Endothelial cell of umbilical vein (primary cell): ENCODE data around the gene UBE2E2. TPM values are rescaled to one million over a fixed set of nuclear protein-coding genes. Genes with fewer than 3 reads are reported as not detected.

Source experiments
- BruUV-seq: library from RNA; stranded (reverse); fragments of 400-500 nt; replicated peaks from 2 replicates; lab custom pipeline; 2021; lab: Mats Ljungman, UMichigan
- CTCF ChIA-PET: fragments of 300-600, 350-600 bp; sonication (Branson Sonifier 250); formaldehyde crosslinking; loops from one replicate; lab custom pipeline; 2021; ENCODE audit warnings: antibody characterized with exemption, inconsistent platforms; lab: Charles Lee
- POLR2A ChIA-PET: fragments of 300-600, 350-600 bp; sonication (Branson Sonifier 250); formaldehyde crosslinking; loops from one replicate; lab custom pipeline; 2021; ENCODE audit warnings: antibody characterized with exemption, inconsistent platforms; lab: Charles Lee
- DNase-seq: peaks from one replicate; pipeline ENCODE4 v3.0.0-alpha.2; 2011; ENCODE audit warnings: low read depth, low spot score
- FAIRE-seq: peaks from 2 replicates; lab custom pipeline; 2011; peaks lifted over from hg19 to GRCh38; lab: Jason Lieb, UNC
- H2AFZ ChIP-seq: 2 replicates; pipeline ENCODE4 v1.6.0; 2012; ENCODE audit warnings: low read depth, low read length, control low read depth, inconsistent platforms
- H3K27ac ChIP-seq: 2 replicates; pipeline ENCODE4 v1.5.1; 2011; ENCODE audit warnings: low read depth, mild to moderate bottlenecking, control low read depth, low read length, moderate library complexity; ENCODE audit not compliant: insufficient read depth
- H3K27me3 ChIP-seq, 2 experiments: 2 replicates each; pipeline versions ENCODE4 v1.6.0 to v1.6.1; 2011; ENCODE audit warnings: low read length in 2 of 2, mixed read lengths in 1 of 2; ENCODE audit not compliant: control insufficient read depth in 2 of 2, insufficient read depth in 2 of 2
- H3K36me3 ChIP-seq, 2 experiments: 2 replicates in 1 of 2; 3 replicates in 1 of 2; pipeline ENCODE4 v1.5.1; 2011; ENCODE audit warnings: low read length in 2 of 2, mild to moderate bottlenecking in 1 of 2, moderate library complexity in 1 of 2; ENCODE audit not compliant: control insufficient read depth in 2 of 2, insufficient read depth in 2 of 2; ENCODE audit errors: extremely low read depth in 1 of 2
- H3K4me1 ChIP-seq: 3 replicates; pipeline ENCODE4 v1.5.1; 2011; ENCODE audit warnings: mild to moderate bottlenecking, low read length; ENCODE audit not compliant: control insufficient read depth, insufficient read depth; ENCODE audit errors: extremely low read depth
- H3K4me2 ChIP-seq: 2 replicates; pipeline ENCODE4 v1.6.1; 2011; ENCODE audit warnings: low read length, control low read depth, mixed read lengths; ENCODE audit not compliant: insufficient read depth
- H3K4me3 ChIP-seq, 3 experiments: fragments of 200-600 bp in 1 of 3; sonication (generic), shearing (Covaris generic) in 1 of 3; replicated peaks in 1 of 3; 2 replicates each; pipeline ENCODE4 v1.5.1; 2011 to 2016; ENCODE audit warnings: control low read depth in 3 of 3, low read length in 3 of 3, mild to moderate bottlenecking in 2 of 3, inconsistent platforms in 1 of 3, low read depth in 1 of 3, moderate library complexity in 1 of 3; ENCODE audit not compliant: insufficient read depth in 1 of 3
- H3K79me2 ChIP-seq: 2 replicates; pipeline ENCODE4 v1.6.0; 2012; ENCODE audit warnings: low read length, inconsistent platforms; ENCODE audit not compliant: control insufficient read depth, insufficient read depth
- H3K9ac ChIP-seq: replicated peaks from 2 replicates; pipeline ENCODE3; 2011; ENCODE audit warnings: low read length, control low read depth; ENCODE audit not compliant: insufficient read depth; ENCODE audit errors: extremely low read depth
- H3K9me1 ChIP-seq: replicated peaks from 3 replicates; pipeline ENCODE4 v1.6.0; 2011; ENCODE audit warnings: mild to moderate bottlenecking, low read length; ENCODE audit not compliant: control insufficient read depth, insufficient read depth; ENCODE audit errors: extremely low read depth
- H3K9me3 ChIP-seq: replicated peaks from 2 replicates; pipeline ENCODE4 v1.5.1; 2012; ENCODE audit warnings: low read length, inconsistent platforms; ENCODE audit not compliant: control insufficient read depth, insufficient read depth
- H4K20me1 ChIP-seq: replicated peaks from 2 replicates; pipeline ENCODE3; 2011; ENCODE audit warnings: mild to moderate bottlenecking, low read length; ENCODE audit not compliant: control insufficient read depth, insufficient read depth; ENCODE audit errors: extremely low read depth
- CTCF ChIP-seq, 2 donors: IDR thresholded peaks; 1 replicate in 1 of 2; 2 replicates in 1 of 2; pipeline ENCODE4 v1.5.1; 2011; ENCODE audit warnings: low read length in 2 of 2, mild to moderate bottlenecking in 2 of 2, moderate library complexity in 2 of 2, control low read depth in 1 of 2, inconsistent platforms in 1 of 2, low read depth in 1 of 2; ENCODE audit not compliant: insufficient read depth in 1 of 2; ENCODE audit errors: extremely low read depth in 1 of 2
- FOS ChIP-seq: IDR thresholded peaks from 2 replicates; pipeline ENCODE4 v1.6.1; 2011; ENCODE audit warnings: mild to moderate bottlenecking, low read length, moderate library complexity, borderline replicate concordance; ENCODE audit not compliant: insufficient read depth
- MYC ChIP-seq: IDR thresholded peaks from one replicate; pipeline ENCODE4 v1.6.1; 2011; ENCODE audit warnings: mild to moderate bottlenecking, low read depth, low read length
- dilution Hi-C: fragments of 300-500 bp; cut with MboI; formaldehyde crosslinking; loops from one replicate; pipeline ENCODE4 v1.15.0; 2019; ENCODE audit warnings: low sequenced_read_pairs; ENCODE audit not compliant: extremely low pct_ligation_motif_present
- intact Hi-C: fragments of 100-400 bp; cut with micrococcal nuclease; formaldehyde crosslinking; loops from one replicate; pipeline ENCODE4 v1.10.0; 2022
- polyA plus RNA-seq, 4 experiments: library from polyadenylated mRNA; depleted of rRNA in 3 of 4; stranded (reverse) in 3 of 4; unstranded in 1 of 4; fragments of >200 nt; gene quantifications; 2 replicates each; pipeline versions ENCODE4 v1.2.1 to v1.2.3, GENCODE V29; 2011 to 2012; ENCODE audit warnings: missing spikeins in 1 of 4
- total RNA-seq: library from RNA; stranded (reverse); gene quantifications from 2 replicates; pipeline ENCODE4 v1.2.3, GENCODE V29; 2021

Gene UBE2E2
- total and polyA plus RNA-seq, 2 donors (not counting 3 experiments of a cell fraction or from before 2014, with no cell fraction given): 37.0 to 45.4 TPM

GRCh38 chr3:23325466-23326065 lies 122.4 kb downstream of the UBE2E2 start:
- dilution Hi-C loops (no loop called here), intact Hi-C loops (loop anchor here (10.0 kb wide), 2 partner anchors 419 to 479 kb away; partner anchors contain the start of gene UBE2E1)
- Histone ChIP-seq H3K79me2 (peaks cover 2% of the 10 kb centered on the region), H2AFZ (no peak overlapping the region), H3K9me3 (no peaks in the 10 kb centered on the region), H3K4me2 (peak overlapping the region; percentile 97), H3K4me3 (no peak overlapping the region), H3K36me3 (no peaks in the 10 kb centered on the region), H3K27ac (peak overlapping the region; percentile 82), H3K9ac (peak overlapping the region; percentile 67), H3K9me1 (no peaks in the 10 kb centered on the region), H3K27me3 (no peaks in the 10 kb centered on the region), H4K20me1 (no peaks in the 10 kb centered on the region), H3K4me1 (peaks cover 23% of the 10 kb centered on the region)
- ChIA-PET POLR2A (interaction anchor here (0.9 kb wide), 1 partner anchor 592 kb away, joined by 3 read pairs; the partner anchor contains the start of genes NKIRAS1 and RPL15), CTCF (interaction anchor here (0.9 to 1.2 kb wide), 2 partner anchors 388 to 436 kb away, joined by 3 read pairs; no protein-coding TSS in a partner anchor)
- no TSS peak for BruUV-seq
- TF ChIP-seq MYC (no peak), CTCF (IDR thresholded peaks at IDR 0.05; ENCODE audit: extremely low read depth in 1 of 2, insufficient read depth in 1 of 2, low read depth in 1 of 2, low read length in 2 of 2) (no peak), FOS (peak; percentile 9)
- peak; percentile 23 for DNase-seq
- FAIRE-seq: no peak

- ChIA-PET POLR2A (no interaction called here), CTCF (no interaction called here)
- H4K20me1 ChIP-seq: no peaks in the 10 kb centered on the region
- no peaks in the 10 kb centered on the region for H3K27me3 ChIP-seq
- dilution Hi-C loops (no loop called here), intact Hi-C loops (loop anchor here (10.0 kb wide), 2 partner anchors 415 to 475 kb away; partner anchors contain the start of gene UBE2E1)
- peaks cover 10% of the 10 kb centered on the region for H3K4me1 ChIP-seq
- no peak overlapping the region for H3K4me2 ChIP-seq
- H3K9ac ChIP-seq: no peak overlapping the region
- no peak overlapping the region for H3K4me3 ChIP-seq
- BruUV-seq: no TSS peak
- no peak overlapping the region for H3K27ac ChIP-seq
- TF ChIP-seq MYC: no peak
- no peak for DNase-seq
- H3K9me1 ChIP-seq: no peaks in the 10 kb centered on the region
- no peak for FAIRE-seq
- H3K9me3 ChIP-seq: no peaks in the 10 kb centered on the region
- no peaks in the 10 kb centered on the region for H3K36me3 ChIP-seq
- no peak overlapping the region for H2AFZ ChIP-seq
- H3K79me2 ChIP-seq: peaks cover 2% of the 10 kb centered on the region
These were observed 126.5 kb downstream of the UBE2E2 start for GRCh38 chr3:23329471-23330105.
